Measurements from ENCODE around the gene UBQLN4.

DNA sequence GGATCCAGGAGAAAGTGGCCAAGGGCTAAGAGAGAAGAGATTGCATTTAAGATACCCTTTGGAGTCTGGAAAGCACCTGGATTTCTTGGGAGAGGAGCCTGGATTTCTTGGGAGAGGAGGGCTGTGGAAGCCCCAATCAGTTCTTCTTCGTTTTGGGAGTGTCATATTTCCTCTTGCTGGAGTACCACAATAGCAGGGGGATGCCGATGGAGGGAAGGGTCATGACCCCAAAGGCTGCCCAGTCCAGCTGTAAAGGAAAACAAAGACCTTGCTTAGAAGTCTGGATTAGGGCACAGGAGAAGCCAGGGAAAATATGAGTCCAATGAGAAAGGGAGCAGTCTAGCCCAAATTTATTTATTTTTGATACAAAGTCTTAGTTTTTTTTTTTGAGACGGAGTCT, 44.2 kb downstream of the UBQLN4 start:
- no peak for TF ChIP-seq FOXM1 (IDR thresholded peaks at IDR 0.05; ENCODE audit: borderline replicate concordance)
- TF ChIP-seq ZNF384 (IDR thresholded peaks at IDR 0.05) = no peak
- no peak for TF ChIP-seq CTBP1 (IDR thresholded peaks at IDR 0.05; ENCODE audit: borderline replicate concordance)
- TF ChIP-seq BHLHE40 (IDR thresholded peaks at IDR 0.05; ENCODE audit: borderline replicate concordance) = no peak
